Measurements from ENCODE around the gene MRPL53.
A peak's percentile ranks its signal among the peaks of the same experiment; 100 is the strongest.

MRPL53 gene

GRCh38 chr2:74497777-74498499, 25.5 kb upstream of the MRPL53 start:
- H3K27me3 ChIP-seq (replicated peaks in 2 of 5; ENCODE audit: control insufficient read depth in 4 of 5, insufficient read depth in 5 of 5, low read length in 4 of 5) = peaks cover 0 to 69% (median 48%) of the 10 kb centered on the region in 5 experiments
- DNase-seq = no peak
- ChIA-PET CTCF (interaction anchor here (1.5 to 12.7 kb wide), 2 partner anchors 32 to 41 kb away, joined by 4 to 143 read pairs; partner anchors contain the start of genes AUP1, DQX1 and HTRA2), POLR2A (no interaction called here)
- H3K27ac ChIP-seq (ENCODE audit: insufficient read depth in 1 of 2, low read depth in 1 of 2, low read length in 2 of 2, poor library complexity in 1 of 2, severe bottlenecking in 2 of 2) = no peak overlapping the region
- H3K36me3 ChIP-seq (ENCODE audit: control insufficient read depth in 4 of 4, insufficient read depth in 4 of 4, low read length in 3 of 4) = peaks cover 2 to 16% (median 8%) of the 10 kb centered on the region in 4 experiments
- 4% methylated on average over 60 of the region's 61 CpGs for WGBS (ENCODE audit: insufficient coverage)
- peak overlapping the region in 6 of 7 experiments; percentile 51 to 73 (median 60) for H3K4me3 ChIP-seq (ENCODE audit: control insufficient read depth in 1 of 7, extremely low read depth in 1 of 7, insufficient read depth in 4 of 7, low read depth in 2 of 7, low read length in 6 of 7)
- no peaks in the 10 kb centered on the region for H3K9me3 ChIP-seq (ENCODE audit: control extremely low read depth in 1 of 5, control insufficient read depth in 4 of 5, insufficient read depth in 2 of 5, low read depth in 1 of 5, low read length in 4 of 5)
- H3K4me1 ChIP-seq (ENCODE audit: control extremely low read depth in 1 of 4, control insufficient read depth in 4 of 4, insufficient read depth in 4 of 4, low read length in 3 of 4) = peaks cover 4 to 35% (median 33%) of the 10 kb centered on the region in 4 experiments

- ChIA-PET POLR2A (no interaction called here), CTCF (interaction anchor here (0.9 to 1.5 kb wide), 2 partner anchors 9 to 40 kb away, joined by 3 to 4 read pairs; no protein-coding TSS in a partner anchor)
- Histone ChIP-seq H3K4me1 (ENCODE audit: control extremely low read depth in 1 of 4, control insufficient read depth in 4 of 4, insufficient read depth in 4 of 4, low read length in 3 of 4) (peaks cover 4 to 28% (median 25%) of the 10 kb centered on the region in 4 experiments), H3K9me3 (ENCODE audit: control extremely low read depth in 1 of 5, control insufficient read depth in 4 of 5, insufficient read depth in 2 of 5, low read depth in 1 of 5, low read length in 4 of 5) (no peaks in the 10 kb centered on the region), H3K27me3 (replicated peaks in 2 of 5; ENCODE audit: control insufficient read depth in 4 of 5, insufficient read depth in 5 of 5, low read length in 4 of 5) (peaks cover 0 to 62% (median 44%) of the 10 kb centered on the region in 5 experiments), H3K36me3 (ENCODE audit: control insufficient read depth in 4 of 4, insufficient read depth in 4 of 4, low read length in 3 of 4) (peaks cover 2 to 24% (median 12%) of the 10 kb centered on the region in 4 experiments), H3K4me3 (ENCODE audit: control insufficient read depth in 1 of 7, extremely low read depth in 1 of 7, insufficient read depth in 4 of 7, low read depth in 2 of 7, low read length in 6 of 7) (peak overlapping the region in 2 of 7 experiments; percentile 8 to 16), H3K27ac (ENCODE audit: insufficient read depth in 1 of 2, low read depth in 1 of 2, low read length in 2 of 2, poor library complexity in 1 of 2, severe bottlenecking in 2 of 2) (no peak overlapping the region)
- WGBS (ENCODE audit: insufficient coverage) = 76% methylated on average over 16 of the region's 19 CpGs
- DNase-seq = no peak
These were observed 24.7 kb upstream of the MRPL53 start for GRCh38 chr2:74496997-74497776.

DNA sequence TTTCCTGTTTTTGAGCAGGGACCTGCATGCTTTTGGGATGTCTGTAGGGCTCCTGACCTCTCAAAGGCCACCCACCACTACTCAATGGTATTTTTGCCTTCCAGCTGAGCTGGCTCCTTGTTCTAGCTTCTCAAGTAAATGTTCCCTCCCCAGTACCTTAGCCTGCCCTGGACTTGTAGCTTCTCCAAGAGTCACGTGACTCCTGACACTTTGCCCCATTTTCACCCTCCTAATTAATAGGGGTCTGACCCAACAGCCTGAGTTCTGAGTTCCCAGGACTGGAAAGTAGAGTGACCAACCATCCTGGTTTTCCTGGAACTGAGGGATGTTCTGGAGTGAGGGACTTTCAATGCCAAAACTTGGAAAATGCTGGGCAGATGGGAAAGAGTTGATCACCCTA, 23.0 kb upstream of the MRPL53 start:
- CTCF ChIA-PET = interaction anchor here (0.8 to 1.3 kb wide), 5 partner anchors 8 to 93 kb away, joined by 3 to 4 read pairs (median 3); partner anchors contain the start of genes CCDC142 and TTC31
- no peak overlapping the region for H3K27ac ChIP-seq (ENCODE audit: insufficient read depth in 1 of 2, low read depth in 1 of 2, low read length in 2 of 2, poor library complexity in 1 of 2, severe bottlenecking in 2 of 2)
- peaks cover 0 to 44% (median 31%) of the 10 kb centered on the region in 5 experiments for H3K27me3 ChIP-seq (replicated peaks in 2 of 5; ENCODE audit: control insufficient read depth in 4 of 5, insufficient read depth in 5 of 5, low read length in 4 of 5)
- H3K9me3 ChIP-seq (ENCODE audit: control extremely low read depth in 1 of 5, control insufficient read depth in 4 of 5, insufficient read depth in 2 of 5, low read depth in 1 of 5, low read length in 4 of 5) = no peaks in the 10 kb centered on the region
- peaks cover 4 to 26% (median 23%) of the 10 kb centered on the region in 4 experiments for H3K4me1 ChIP-seq (ENCODE audit: control extremely low read depth in 1 of 4, control insufficient read depth in 4 of 4, insufficient read depth in 4 of 4, low read length in 3 of 4)
- POLR2A ChIA-PET = no interaction called here
- no peak for DNase-seq
- peaks cover 4 to 41% (median 24%) of the 10 kb centered on the region in 4 experiments for H3K36me3 ChIP-seq (ENCODE audit: control insufficient read depth in 4 of 4, insufficient read depth in 4 of 4, low read length in 3 of 4)
- no peak overlapping the region for H3K4me3 ChIP-seq (ENCODE audit: control insufficient read depth in 1 of 7, extremely low read depth in 1 of 7, insufficient read depth in 4 of 7, low read depth in 2 of 7, low read length in 6 of 7)
- 100% methylated on average over 1 of the region's 1 CpG for WGBS (ENCODE audit: insufficient coverage)

- Histone ChIP-seq H3K4me1 (ENCODE audit: control extremely low read depth in 1 of 4, control insufficient read depth in 4 of 4, insufficient read depth in 4 of 4, low read length in 3 of 4) (peaks cover 2 to 12% (median 10%) of the 10 kb centered on the region in 4 experiments), H3K27ac (ENCODE audit: insufficient read depth in 1 of 2, low read depth in 1 of 2, low read length in 2 of 2, poor library complexity in 1 of 2, severe bottlenecking in 2 of 2) (no peak overlapping the region), H3K4me3 (ENCODE audit: control insufficient read depth in 1 of 7, extremely low read depth in 1 of 7, insufficient read depth in 4 of 7, low read depth in 2 of 7, low read length in 6 of 7) (no peak overlapping the region), H3K36me3 (ENCODE audit: control insufficient read depth in 4 of 4, insufficient read depth in 4 of 4, low read length in 3 of 4) (peaks cover 6 to 56% (median 34%) of the 10 kb centered on the region in 4 experiments), H3K27me3 (replicated peaks in 2 of 5; ENCODE audit: control insufficient read depth in 4 of 5, insufficient read depth in 5 of 5, low read length in 4 of 5) (peaks cover 0 to 25% (median 17%) of the 10 kb centered on the region in 5 experiments), H3K9me3 (ENCODE audit: control extremely low read depth in 1 of 5, control insufficient read depth in 4 of 5, insufficient read depth in 2 of 5, low read depth in 1 of 5, low read length in 4 of 5) (no peaks in the 10 kb centered on the region)
- no peak for DNase-seq
- ChIA-PET POLR2A (no interaction called here), CTCF (interaction anchor here (0.5 to 2.4 kb wide), 7 partner anchors 10 to 92 kb away, joined by 3 to 13 read pairs (median 5); partner anchors contain the start of genes CCDC142, PCGF1 and TTC31)
- WGBS (ENCODE audit: insufficient coverage) = 91% methylated on average over 3 of the region's 3 CpGs
These were observed 21.1 kb upstream of the MRPL53 start for GRCh38 chr2:74493546-74493945.

DNA sequence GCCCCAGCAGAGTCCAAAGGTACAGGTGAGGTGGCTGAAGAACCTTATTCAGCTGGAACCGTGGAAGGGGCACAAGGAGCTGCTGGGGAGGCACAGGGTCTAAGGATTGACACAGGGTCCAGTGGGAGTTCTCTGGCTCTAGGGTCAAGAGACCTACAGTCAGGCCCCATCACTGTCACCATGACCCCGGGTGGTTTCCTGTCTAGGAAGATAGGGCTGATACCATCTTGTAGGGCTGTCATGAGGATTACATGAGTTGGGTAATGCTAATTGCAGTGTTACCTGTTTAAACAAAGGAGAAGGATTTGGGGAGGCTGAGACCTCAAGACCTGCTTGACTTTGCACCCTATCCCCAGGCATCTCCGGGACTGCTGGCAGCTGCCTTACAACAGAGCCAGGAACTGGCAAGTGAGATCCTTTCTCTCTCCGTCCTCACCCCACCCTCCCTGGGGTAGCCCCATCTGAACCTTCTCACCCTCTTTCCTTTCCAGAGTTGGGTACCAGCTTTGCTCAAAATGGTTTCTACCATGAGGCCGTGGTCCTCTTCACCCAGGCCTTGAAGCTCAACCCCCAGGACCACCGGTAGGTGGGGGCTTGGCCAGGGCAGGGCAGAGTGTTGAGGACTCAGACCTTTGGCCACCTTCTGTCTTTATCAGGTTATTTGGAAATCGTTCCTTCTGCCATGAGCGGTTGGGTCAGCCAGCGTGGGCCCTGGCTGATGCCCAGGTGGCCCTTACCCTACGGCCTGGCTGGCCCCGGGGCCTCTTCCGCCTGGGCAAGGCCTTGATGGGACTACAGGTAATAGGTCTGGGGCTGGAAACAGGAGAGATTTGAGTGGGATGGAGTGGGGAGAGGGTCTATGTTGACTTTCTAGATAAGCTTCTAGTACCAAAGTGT, 19.4 kb upstream of the MRPL53 start:
- H3K9me3 ChIP-seq (ENCODE audit: control extremely low read depth in 1 of 5, control insufficient read depth in 4 of 5, insufficient read depth in 2 of 5, low read depth in 1 of 5, low read length in 4 of 5) = no peaks in the 10 kb centered on the region
- H3K27ac ChIP-seq (ENCODE audit: insufficient read depth in 1 of 2, low read depth in 1 of 2, low read length in 2 of 2, poor library complexity in 1 of 2, severe bottlenecking in 2 of 2) = no peak overlapping the region
- H3K4me3 ChIP-seq (ENCODE audit: control insufficient read depth in 1 of 7, extremely low read depth in 1 of 7, insufficient read depth in 4 of 7, low read depth in 2 of 7, low read length in 6 of 7) = no peak overlapping the region
- peaks cover 0 to 9% (median 9%) of the 10 kb centered on the region in 5 experiments for H3K27me3 ChIP-seq (replicated peaks in 2 of 5; ENCODE audit: control insufficient read depth in 4 of 5, insufficient read depth in 5 of 5, low read length in 4 of 5)
- ChIA-PET CTCF (interaction anchor here (0.8 to 2.7 kb wide), 6 partner anchors 8 to 94 kb away, joined by 3 to 13 read pairs (median 5); partner anchors contain the start of genes CCDC142, LBX2 and TTC31), POLR2A (no interaction called here)
- WGBS (ENCODE audit: insufficient coverage) = 98% methylated on average over 11 of the region's 12 CpGs
- DNase-seq = no peak
- peaks cover 6 to 67% (median 36%) of the 10 kb centered on the region in 4 experiments for H3K36me3 ChIP-seq (ENCODE audit: control insufficient read depth in 4 of 4, insufficient read depth in 4 of 4, low read length in 3 of 4)
- no peaks in the 10 kb centered on the region for H3K4me1 ChIP-seq (ENCODE audit: control extremely low read depth in 1 of 4, control insufficient read depth in 4 of 4, insufficient read depth in 4 of 4, low read length in 3 of 4)

DNA sequence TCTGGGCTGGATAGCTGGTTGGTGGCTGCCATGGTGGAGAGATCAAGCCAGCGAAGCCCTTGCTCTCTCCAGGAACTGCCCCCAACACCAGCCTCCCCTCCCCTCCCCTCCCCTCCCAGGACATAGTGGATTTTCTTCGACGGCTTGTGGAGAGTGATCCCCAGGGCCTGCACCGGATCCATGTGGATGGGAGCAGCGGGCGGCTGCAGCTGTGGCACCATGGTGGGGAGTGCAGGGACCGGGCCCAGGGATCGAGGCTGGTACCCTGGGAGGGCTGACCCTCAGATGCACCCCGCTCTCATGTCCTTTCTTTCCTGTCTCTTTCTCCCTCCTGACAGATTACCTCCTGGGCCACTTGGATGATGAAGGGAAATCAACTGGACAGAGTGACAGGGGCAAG, 17.4 kb upstream of the MRPL53 start:
- 97% methylated on average over 5 of the region's 9 CpGs for WGBS (ENCODE audit: insufficient coverage)
- CTCF ChIA-PET = interaction anchor here (0.5 to 3.3 kb wide), 8 partner anchors 14 to 668 kb away, joined by 3 to 15 read pairs (median 4); no protein-coding TSS in a partner anchor

More for the DNA sequence above, 17.4 kb upstream of the MRPL53 start:
- Histone ChIP-seq H3K4me3 (ENCODE audit: control insufficient read depth in 1 of 7, extremely low read depth in 1 of 7, insufficient read depth in 4 of 7, low read depth in 2 of 7, low read length in 6 of 7) (no peak overlapping the region), H3K36me3 (ENCODE audit: control insufficient read depth in 4 of 4, insufficient read depth in 4 of 4, low read length in 3 of 4) (peaks cover 10 to 79% (median 38%) of the 10 kb centered on the region in 4 experiments), H3K4me1 (ENCODE audit: control extremely low read depth in 1 of 4, control insufficient read depth in 4 of 4, insufficient read depth in 4 of 4, low read length in 3 of 4) (no peaks in the 10 kb centered on the region), H3K27me3 (replicated peaks in 2 of 5; ENCODE audit: control insufficient read depth in 4 of 5, insufficient read depth in 5 of 5, low read length in 4 of 5) (no peaks in the 10 kb centered on the region), H3K27ac (ENCODE audit: insufficient read depth in 1 of 2, low read depth in 1 of 2, low read length in 2 of 2, poor library complexity in 1 of 2, severe bottlenecking in 2 of 2) (no peak overlapping the region), H3K9me3 (ENCODE audit: control extremely low read depth in 1 of 5, control insufficient read depth in 4 of 5, insufficient read depth in 2 of 5, low read depth in 1 of 5, low read length in 4 of 5) (no peaks in the 10 kb centered on the region)
- DNase-seq = no peak
- POLR2A ChIA-PET = no interaction called here

Measured in common myeloid progenitor, CD34-positive (primary cell).